GM12878 (cell line): ENCODE results near the gene SLC25A17. TPM values are rescaled to one million over a fixed set of nuclear protein-coding genes. Genes with fewer than 3 reads are reported as not detected.

Experiments
- ATAC-seq: fragments of 200-7000 bp; cut with Tn5 transposase; 3 replicates; pipeline ENCODE4 v1.9.1; 2020; ENCODE audit warnings: mild to moderate bottlenecking, moderate library complexity
- BruUV-seq: library from RNA; stranded (reverse); fragments of 400-500 nt; replicated peaks from 2 replicates; lab custom pipeline; 2021; lab: Mats Ljungman, UMichigan
- CTCF ChIA-PET: fragments of 300-600 bp; sonication (Branson Sonifier 250); formaldehyde crosslinking; extraction: SDS; loops from one replicate; lab custom pipeline; 2021; ENCODE audit warnings: inconsistent platforms; lab: Yijun Ruan, JAX
- POLR2A ChIA-PET: fragments of 350-600 bp; formaldehyde crosslinking; extraction: SDS; loops from one replicate; lab custom pipeline; 2021; ENCODE audit warnings: inconsistent platforms; lab: Charles Lee
- RAD21 ChIA-PET: fragments of 300-600 bp; sonication (Branson Sonifier 250); formaldehyde crosslinking; loops from one replicate; lab custom pipeline; 2023; ENCODE audit warnings: antibody characterized with exemption; ENCODE audit not compliant: unreplicated experiment; lab: Charles Lee
- SMC1A ChIA-PET: fragments of 300-600 bp; sonication (Branson Sonifier 250); formaldehyde crosslinking; loops from one replicate; lab custom pipeline; 2023; ENCODE audit not compliant: unreplicated experiment, uncharacterized antibody; lab: Charles Lee
- DNase-seq: peaks from one replicate; pipeline ENCODE4 v3.0.0-alpha.2; 2011; ENCODE audit warnings: low read depth, low spot score
- FAIRE-seq: peaks from 3 replicates; lab custom pipeline; 2011; peaks lifted over from hg19 to GRCh38; lab: Jason Lieb, UNC
- H2AFZ ChIP-seq: 2 replicates; pipeline ENCODE4 v1.6.0; 2011; ENCODE audit warnings: low read depth, low read length, control low read depth; ENCODE audit not compliant: control insufficient read depth
- H3K27ac ChIP-seq: 2 replicates; pipeline ENCODE4 v1.5.1; 2011; ENCODE audit warnings: control low read depth; ENCODE audit not compliant: control insufficient read depth, insufficient read depth
- H3K27me3 ChIP-seq, 2 experiments: replicated peaks in 1 of 2; 2 replicates each; pipeline versions ENCODE4 v1.6.0 to v1.6.1; 2011; ENCODE audit warnings: low read length in 1 of 2; ENCODE audit not compliant: control insufficient read depth in 2 of 2, insufficient read depth in 2 of 2
- H3K36me3 ChIP-seq, 2 experiments: 2 replicates each; pipeline ENCODE4 v1.5.1; 2011; ENCODE audit warnings: low read length in 1 of 2; ENCODE audit not compliant: control insufficient read depth in 2 of 2, insufficient read depth in 2 of 2
- H3K4me1 ChIP-seq: 2 replicates; pipeline ENCODE4 v1.6.1; 2011; ENCODE audit warnings: mild to moderate bottlenecking, low read length, moderate library complexity, mixed read lengths; ENCODE audit not compliant: control insufficient read depth, insufficient read depth
- H3K4me2 ChIP-seq: 2 replicates; pipeline ENCODE4 v1.6.0; 2011; ENCODE audit warnings: control low read depth; ENCODE audit not compliant: control insufficient read depth, insufficient read depth
- H3K4me3 ChIP-seq: fragments of 200-600 bp; sonication (generic); 2 replicates; pipeline ENCODE4 v1.5.1; 2016
- H3K79me2 ChIP-seq: 2 replicates; pipeline ENCODE4 v1.6.0; 2011; ENCODE audit warnings: low read length; ENCODE audit not compliant: control insufficient read depth, insufficient read depth
- H3K9ac ChIP-seq: 2 replicates; pipeline ENCODE4 v1.8.0; 2011; ENCODE audit warnings: low read length, control low read depth, mixed read lengths; ENCODE audit not compliant: control insufficient read depth, insufficient read depth
- H3K9me3 ChIP-seq: replicated peaks from 3 replicates; pipeline ENCODE4 v1.5.1; 2011; ENCODE audit warnings: mild to moderate bottlenecking, low read length; ENCODE audit not compliant: control insufficient read depth, insufficient read depth
- H4K20me1 ChIP-seq: 2 replicates; pipeline ENCODE4 v1.6.0; 2011; ENCODE audit not compliant: control insufficient read depth, insufficient read depth
- BACH1 ChIP-seq: fragments of 450-650 bp; IDR thresholded peaks from 2 replicates; pipeline ENCODE4 v1.6.1; 2017; ENCODE audit warnings: mild to moderate bottlenecking, borderline replicate concordance
- BRCA1 ChIP-seq: IDR thresholded peaks from 2 replicates; pipeline ENCODE4 v1.6.1; 2011; ENCODE audit warnings: low read depth, low read length, improper control_type of control experiment
- CBFB ChIP-seq: IDR thresholded peaks from 2 replicates; pipeline ENCODE4 v1.6.1; 2016; ENCODE audit warnings: antibody characterized with exemption, low read depth
- CHD2 ChIP-seq: IDR thresholded peaks from 2 replicates; pipeline ENCODE4 v1.6.1; 2011; ENCODE audit warnings: low read depth, low read length, improper control_type of control experiment, borderline replicate concordance
- HSF1 ChIP-seq: fragments of 150-350 bp; IDR thresholded peaks from 2 replicates; pipeline ENCODE4 v1.6.1; 2014; ENCODE audit warnings: mild to moderate bottlenecking, low read depth, low read length
- IKZF2 ChIP-seq, 2 experiments: fragments of 450-650 bp; IDR thresholded peaks; 2 replicates each; pipeline ENCODE4 v1.6.1; 2017; ENCODE audit warnings: mild to moderate bottlenecking in 2 of 2, moderate library complexity in 2 of 2
- KAT2A ChIP-seq: conservative IDR thresholded peaks from 2 replicates; pipeline ENCODE4 v1.6.1; 2011; ENCODE audit warnings: low read depth, low read length; ENCODE audit not compliant: control insufficient read depth
- KDM1A ChIP-seq: fragments of 200-600 bp; sonication (generic); IDR thresholded peaks from 2 replicates; pipeline ENCODE4 v1.6.1; 2016; ENCODE audit warnings: borderline replicate concordance
- KLF5 ChIP-seq: fragments of 450-650 bp; IDR thresholded peaks from 2 replicates; pipeline ENCODE4 v1.6.1; 2014; ENCODE audit warnings: mild to moderate bottlenecking; ENCODE audit not compliant: partially characterized antibody
- MTA3 ChIP-seq: IDR thresholded peaks from 2 replicates; pipeline ENCODE4 v1.6.1; 2012; ENCODE audit warnings: low read length, inconsistent platforms, borderline replicate concordance
- PAX8 ChIP-seq: fragments of 450-650 bp; IDR thresholded peaks from 2 replicates; pipeline ENCODE4 v1.6.1; 2017; ENCODE audit warnings: mild to moderate bottlenecking, moderate library complexity
- PBX3 ChIP-seq: IDR thresholded peaks from 2 replicates; pipeline ENCODE4 v1.6.1; 2011; ENCODE audit warnings: mild to moderate bottlenecking, low read depth, low read length, moderate library complexity; ENCODE audit not compliant: insufficient replicate concordance
- POLR2A ChIP-seq: IDR thresholded peaks from 2 replicates; pipeline ENCODE4 v1.6.1; 2011; ENCODE audit warnings: low read depth, mild to moderate bottlenecking, low read length
- RFX5 ChIP-seq: IDR thresholded peaks from 2 replicates; pipeline ENCODE4 v1.6.1; 2011; ENCODE audit warnings: low read depth, low read length, improper control_type of control experiment
- ZNF274 ChIP-seq: IDR thresholded peaks from one replicate; pipeline ENCODE4 v1.8.0; 2011; ENCODE audit not compliant: insufficient read length, insufficient read depth
- in situ Hi-C: fragments of 300-500 bp; cut with MboI; formaldehyde crosslinking; loops from 9 replicates; pipeline ENCODE4 v1.14.3; 2018; ENCODE audit warnings: mixed read lengths
- intact Hi-C: fragments of 100-400 bp; cut with micrococcal nuclease; formaldehyde crosslinking; loops from one replicate; pipeline ENCODE4 v1.14.2; 2022; ENCODE audit not compliant: unreplicated experiment
- polyA plus RNA-seq, 11 experiments: library from polyadenylated mRNA; depleted of rRNA in 4 of 11; unstranded in 6 of 11; stranded (reverse) in 5 of 11; fragments of >200 nt; fragmentation: Nextera tagmentation in 4 of 11; fragmentation: Illumina TruSeq in 1 of 11; extraction: Ambion mirVana in 4 of 11; extraction: Trizol in 1 of 11; gene quantifications; 1 replicate in 1 of 11; 2 replicates in 10 of 11; pipeline versions ENCODE4 v1.2.1 to v1.2.3, GENCODE V29; 2011 to 2016; ENCODE audit warnings: inconsistent platforms in 2 of 11, missing spikeins in 2 of 11, low read depth in 1 of 11
- total RNA-seq, 4 experiments: library from RNA; depleted of rRNA in 3 of 4; stranded (reverse); fragments of >200 nt in 3 of 4; fragmentation: Illumina TruSeq in 1 of 4; extraction: Trizol in 1 of 4; gene quantifications; 2 replicates each; pipeline versions ENCODE4 v1.2.1 to v1.2.3, GENCODE V29; 2013 to 2021
- TF ChIP-seq, protein P1 (sequence below): IDR thresholded peaks from 2 replicates; pipeline ENCODE4 v1.6.1; 2011; ENCODE audit warnings: low read depth, low read length, improper control_type of control experiment, borderline replicate concordance
- TF ChIP-seq, protein P2 (sequence below): IDR thresholded peaks from 2 replicates; pipeline ENCODE4 v1.6.1; 2012; ENCODE audit warnings: low read depth, low read length, improper control_type of control experiment
- TF ChIP-seq, protein P3 (sequence below): fragments of 450-650 bp; IDR thresholded peaks from 2 replicates; pipeline ENCODE4 v1.6.1; 2017; ENCODE audit warnings: mild to moderate bottlenecking

The SLC25A17 gene
- total and polyA plus RNA-seq, 10 of the 15 experiments (the other 5 are each of a cell fraction or from before 2014, with no cell fraction given) = 37.5 to 113 (median 62.3) TPM

DNA sequence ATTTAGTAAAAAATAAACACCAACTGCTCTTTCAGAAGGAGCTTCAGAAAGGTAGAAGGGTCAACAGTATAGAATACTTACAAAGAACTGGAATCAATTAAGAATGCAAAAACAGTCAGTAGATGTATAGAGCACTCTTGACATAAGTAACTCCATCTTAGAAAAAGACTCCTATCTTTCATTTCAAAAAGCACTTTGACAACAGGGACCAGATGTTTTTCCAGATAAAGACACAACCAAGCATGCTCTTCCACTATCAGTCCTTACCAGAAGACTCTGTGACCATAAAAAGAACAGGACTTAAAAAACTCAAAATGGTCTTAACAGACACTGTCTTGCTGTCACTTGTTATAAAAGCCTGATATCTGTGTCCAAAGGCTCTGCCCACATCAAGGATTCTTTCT lies 5.2 kb downstream of the SLC25A17 start:
- no peak overlapping the region for H3K4me3 ChIP-seq
- H3K9me3 ChIP-seq = no peaks in the 10 kb centered on the region; the same call in 2 of the 3 replicates
- H3K79me2 ChIP-seq = peaks cover 84% of the 10 kb centered on the region
- ChIA-PET POLR2A (no interaction called here), CTCF (interaction anchor here (1.1 kb wide), 1 partner anchor 85 kb away, joined by 3 read pairs; no protein-coding TSS in a partner anchor), SMC1A (interaction anchor here (0.7 to 1.0 kb wide), 2 partner anchors 64 to 1436 kb away, joined by 3 read pairs; no protein-coding TSS in a partner anchor), RAD21 (no interaction called here)
- no peak overlapping the region for H3K27ac ChIP-seq
- in situ Hi-C loops = no loop called here
- TF ChIP-seq BACH1 (no peak), IKZF2 (IDR thresholded peaks at IDR 0.05) (no peak), BRCA1 (no peak), KAT2A (no peak), CBFB (no peak), HSF1 (no peak), PBX3 (no peak), CHD2 (no peak), PAX8 (no peak), KDM1A (no peak), KLF5 (no peak), RFX5 (no peak), MTA3 (no peak), POLR2A (no peak), ZNF274 (no peak)
- TF ChIP-seq, protein P1, sequence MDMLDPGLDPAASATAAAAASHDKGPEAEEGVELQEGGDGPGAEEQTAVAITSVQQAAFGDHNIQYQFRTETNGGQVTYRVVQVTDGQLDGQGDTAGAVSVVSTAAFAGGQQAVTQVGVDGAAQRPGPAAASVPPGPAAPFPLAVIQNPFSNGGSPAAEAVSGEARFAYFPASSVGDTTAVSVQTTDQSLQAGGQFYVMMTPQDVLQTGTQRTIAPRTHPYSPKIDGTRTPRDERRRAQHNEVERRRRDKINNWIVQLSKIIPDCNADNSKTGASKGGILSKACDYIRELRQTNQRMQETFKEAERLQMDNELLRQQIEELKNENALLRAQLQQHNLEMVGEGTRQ = no peak
- TF ChIP-seq, protein P2, sequence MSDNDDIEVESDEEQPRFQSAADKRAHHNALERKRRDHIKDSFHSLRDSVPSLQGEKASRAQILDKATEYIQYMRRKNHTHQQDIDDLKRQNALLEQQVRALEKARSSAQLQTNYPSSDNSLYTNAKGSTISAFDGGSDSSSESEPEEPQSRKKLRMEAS = no peak
- TF ChIP-seq, protein P3, sequence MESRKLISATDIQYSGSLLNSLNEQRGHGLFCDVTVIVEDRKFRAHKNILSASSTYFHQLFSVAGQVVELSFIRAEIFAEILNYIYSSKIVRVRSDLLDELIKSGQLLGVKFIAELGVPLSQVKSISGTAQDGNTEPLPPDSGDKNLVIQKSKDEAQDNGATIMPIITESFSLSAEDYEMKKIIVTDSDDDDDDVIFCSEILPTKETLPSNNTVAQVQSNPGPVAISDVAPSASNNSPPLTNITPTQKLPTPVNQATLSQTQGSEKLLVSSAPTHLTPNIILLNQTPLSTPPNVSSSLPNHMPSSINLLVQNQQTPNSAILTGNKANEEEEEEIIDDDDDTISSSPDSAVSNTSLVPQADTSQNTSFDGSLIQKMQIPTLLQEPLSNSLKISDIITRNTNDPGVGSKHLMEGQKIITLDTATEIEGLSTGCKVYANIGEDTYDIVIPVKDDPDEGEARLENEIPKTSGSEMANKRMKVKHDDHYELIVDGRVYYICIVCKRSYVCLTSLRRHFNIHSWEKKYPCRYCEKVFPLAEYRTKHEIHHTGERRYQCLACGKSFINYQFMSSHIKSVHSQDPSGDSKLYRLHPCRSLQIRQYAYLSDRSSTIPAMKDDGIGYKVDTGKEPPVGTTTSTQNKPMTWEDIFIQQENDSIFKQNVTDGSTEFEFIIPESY = no peak
- H4K20me1 ChIP-seq = no peaks in the 10 kb centered on the region
- H2AFZ ChIP-seq = no peak overlapping the region
- no peak for FAIRE-seq
- H3K36me3 ChIP-seq = peaks cover 0 to 3% of the 10 kb centered on the region in 2 experiments; a peak in 1 of 4 replicates
- H3K4me2 ChIP-seq = no peak overlapping the region
- no peak for ATAC-seq
- peaks cover 2% of the 10 kb centered on the region; the same call in 1 of the 2 replicates for H3K4me1 ChIP-seq
- no peak overlapping the region for H3K9ac ChIP-seq
- intact Hi-C loops = no loop called here
- no peak for DNase-seq
- no peaks in the 10 kb centered on the region for H3K27me3 ChIP-seq
- no TSS peak for BruUV-seq
